Choroid plexus epithelial cell (primary cell): ENCODE data around the gene CHMP4B.

Experiments
- DNase-seq: peaks from one replicate; pipeline ENCODE4 v3.0.0-alpha.2; 2010; ENCODE audit warnings: low read depth
- H3K4me3 ChIP-seq: 2 replicates; pipeline ENCODE4 v1.5.1; 2011; ENCODE audit warnings: low read depth, mild to moderate bottlenecking, control low read depth, low read length, moderate library complexity
- TF ChIP-seq, protein P1 (sequence below): conservative IDR thresholded peaks from 2 replicates; pipeline ENCODE4 v1.5.1; 2011; ENCODE audit warnings: low read depth, mild to moderate bottlenecking, control low read depth, inconsistent platforms, low read length, moderate library complexity

CHMP4B gene

DNA sequence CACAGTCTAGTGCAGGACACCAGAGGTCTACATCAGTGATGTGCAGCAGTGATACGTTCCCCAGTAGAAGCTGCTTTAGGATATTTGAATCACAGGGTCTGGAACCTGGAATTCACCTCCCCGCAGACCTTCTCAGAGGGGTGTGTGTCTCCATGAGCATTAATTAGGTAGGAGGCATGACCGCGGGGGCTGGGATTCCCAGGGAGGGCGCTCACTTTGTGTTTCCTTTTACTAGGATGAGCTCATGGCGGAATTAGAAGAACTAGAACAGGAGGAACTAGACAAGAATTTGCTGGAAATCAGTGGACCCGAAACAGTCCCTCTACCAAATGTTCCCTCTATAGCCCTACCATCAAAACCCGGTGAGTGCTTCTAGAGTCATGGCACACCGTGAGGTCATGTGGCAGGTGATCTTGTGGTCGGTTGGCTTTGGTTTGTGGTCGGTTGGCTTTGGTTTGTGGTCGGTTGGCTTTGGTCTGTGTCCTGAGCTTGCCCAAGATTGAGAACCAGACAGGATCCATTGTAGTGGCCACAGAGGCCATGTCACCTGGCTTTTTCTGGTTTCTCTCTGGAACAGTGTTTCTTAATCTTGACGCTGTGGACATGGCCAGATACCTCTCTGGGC lies 40.8 kb downstream of the CHMP4B start:
- DNase-seq, result no peak
- TF ChIP-seq, protein P1, sequence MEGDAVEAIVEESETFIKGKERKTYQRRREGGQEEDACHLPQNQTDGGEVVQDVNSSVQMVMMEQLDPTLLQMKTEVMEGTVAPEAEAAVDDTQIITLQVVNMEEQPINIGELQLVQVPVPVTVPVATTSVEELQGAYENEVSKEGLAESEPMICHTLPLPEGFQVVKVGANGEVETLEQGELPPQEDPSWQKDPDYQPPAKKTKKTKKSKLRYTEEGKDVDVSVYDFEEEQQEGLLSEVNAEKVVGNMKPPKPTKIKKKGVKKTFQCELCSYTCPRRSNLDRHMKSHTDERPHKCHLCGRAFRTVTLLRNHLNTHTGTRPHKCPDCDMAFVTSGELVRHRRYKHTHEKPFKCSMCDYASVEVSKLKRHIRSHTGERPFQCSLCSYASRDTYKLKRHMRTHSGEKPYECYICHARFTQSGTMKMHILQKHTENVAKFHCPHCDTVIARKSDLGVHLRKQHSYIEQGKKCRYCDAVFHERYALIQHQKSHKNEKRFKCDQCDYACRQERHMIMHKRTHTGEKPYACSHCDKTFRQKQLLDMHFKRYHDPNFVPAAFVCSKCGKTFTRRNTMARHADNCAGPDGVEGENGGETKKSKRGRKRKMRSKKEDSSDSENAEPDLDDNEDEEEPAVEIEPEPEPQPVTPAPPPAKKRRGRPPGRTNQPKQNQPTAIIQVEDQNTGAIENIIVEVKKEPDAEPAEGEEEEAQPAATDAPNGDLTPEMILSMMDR, result no peak
- no peak overlapping the region for H3K4me3 ChIP-seq

DNA sequence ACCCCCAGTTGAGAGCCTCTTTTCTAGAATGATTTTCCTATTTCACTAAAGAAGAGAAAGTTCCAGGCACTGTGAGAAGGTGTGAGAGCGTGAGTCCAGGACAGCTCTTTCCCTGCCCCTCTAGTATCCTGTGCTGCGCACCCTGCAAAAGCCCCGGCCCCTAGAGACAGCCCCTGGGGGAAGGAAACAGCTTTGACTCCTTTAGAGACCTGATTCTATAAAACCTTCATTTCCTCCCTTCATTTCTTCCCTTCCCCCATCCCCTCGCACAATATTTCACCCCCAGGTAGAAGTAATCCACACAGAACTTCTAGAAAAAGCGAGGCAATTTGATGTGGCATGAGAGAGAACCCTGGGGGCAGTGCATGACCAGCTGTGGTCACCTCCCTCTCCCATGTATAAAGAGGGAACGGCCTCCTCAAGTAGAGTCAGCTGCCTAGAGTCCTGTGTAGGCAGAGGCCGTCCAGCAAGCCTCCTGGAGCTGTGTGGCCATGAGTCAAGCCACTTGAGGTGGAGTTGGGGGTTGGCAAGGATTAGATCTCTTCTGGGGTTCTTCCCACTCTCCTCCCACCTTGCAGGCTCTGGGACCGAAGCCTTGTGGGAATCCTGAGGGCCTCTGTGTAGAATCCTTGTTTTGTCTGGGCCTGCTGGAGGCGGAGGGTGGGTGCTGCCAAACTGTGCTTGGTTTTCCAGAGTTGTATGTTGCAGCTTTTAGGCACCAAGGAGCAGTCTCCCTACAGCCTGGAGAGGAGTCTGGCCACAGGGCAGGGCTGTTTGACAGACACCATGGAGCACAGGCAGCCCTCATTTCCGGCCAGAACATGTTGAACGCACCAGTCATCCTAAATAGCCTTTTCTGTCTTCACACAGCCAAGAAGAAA lies 41.7 kb downstream of the CHMP4B start:
- no peak overlapping the region for H3K4me3 ChIP-seq
- TF ChIP-seq, protein P1, result no peak
- no peak for DNase-seq

DNA sequence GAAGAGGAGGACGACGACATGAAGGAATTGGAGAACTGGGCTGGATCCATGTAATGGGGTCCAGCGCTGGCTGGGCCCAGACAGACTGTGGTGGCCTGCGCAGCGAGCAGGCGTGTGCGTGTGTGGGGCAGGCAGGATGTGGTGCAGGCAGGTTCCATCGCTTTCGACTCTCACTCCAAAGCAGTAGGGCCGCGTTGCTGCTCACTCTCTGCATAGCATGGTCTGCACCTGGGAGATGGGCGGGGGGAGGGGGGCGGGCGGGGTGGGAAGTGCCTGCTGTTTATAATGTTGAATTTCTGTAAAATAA lies 42.3 kb downstream of the CHMP4B start:
- DNase-seq, result no peak
- TF ChIP-seq, protein P1, result no peak
- no peak overlapping the region for H3K4me3 ChIP-seq

DNA sequence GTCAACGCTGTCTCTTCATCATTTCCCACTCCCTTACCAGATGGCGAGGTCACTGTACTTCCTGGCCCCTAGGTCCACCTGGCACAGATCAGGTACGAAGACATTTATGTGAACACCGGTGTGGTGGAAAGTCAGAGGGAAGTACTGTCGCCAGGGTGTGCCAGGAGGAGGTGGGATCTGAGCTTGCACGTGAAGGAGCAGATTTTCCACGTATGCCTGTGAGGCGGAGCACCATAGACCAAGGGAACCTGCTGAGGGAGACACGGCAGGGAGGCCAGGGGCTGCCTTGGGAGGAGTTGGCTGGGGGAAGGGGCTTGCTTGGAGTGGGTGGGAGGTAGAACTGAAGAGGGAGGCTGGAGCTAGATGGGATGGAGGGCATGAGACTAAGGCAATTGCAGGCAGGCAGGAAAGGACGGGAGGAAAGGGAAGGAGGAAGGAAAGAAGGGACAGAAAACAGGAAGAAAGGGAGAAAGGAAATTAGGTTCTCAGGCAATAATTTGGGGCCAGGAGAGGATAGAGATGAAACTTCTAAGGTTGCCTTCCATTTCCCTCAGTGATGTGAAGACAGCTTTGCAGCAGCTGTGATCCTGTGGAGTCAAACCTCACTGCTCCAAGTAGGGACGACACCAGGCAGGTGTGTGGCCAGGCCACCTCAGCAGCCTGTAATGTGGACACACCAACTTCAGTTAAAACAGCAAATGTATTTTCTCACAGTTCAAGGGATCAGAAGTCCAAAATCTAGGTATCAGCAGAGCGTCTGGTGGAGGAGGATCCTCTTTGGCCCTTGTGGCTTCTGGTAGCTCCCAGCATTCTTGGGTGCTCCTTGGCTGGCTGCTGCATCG lies 46.8 kb downstream of the CHMP4B start:
- TF ChIP-seq, protein P1, result no peak
- H3K4me3 ChIP-seq, result no peak overlapping the region
- DNase-seq, result no peak

DNA sequence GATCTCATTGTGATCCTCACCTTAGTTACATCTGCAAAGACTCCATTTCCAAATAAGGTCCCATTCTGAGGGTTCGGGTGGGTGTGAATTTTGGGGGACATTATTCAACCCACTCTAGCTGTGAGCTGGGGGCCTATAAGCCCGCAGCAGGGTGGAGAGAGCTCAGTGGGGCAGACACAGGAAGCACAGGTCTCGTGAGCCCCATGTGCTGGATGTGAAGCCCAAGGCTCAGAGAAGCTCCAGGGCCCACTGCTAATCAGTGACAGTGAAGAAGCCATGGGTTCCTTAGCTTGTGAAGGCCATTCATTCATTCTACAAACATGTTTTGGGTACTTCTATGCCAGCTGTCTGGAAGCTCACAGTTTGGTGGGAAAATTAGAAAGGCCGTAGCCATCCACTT lies 47.5 kb downstream of the CHMP4B start:
- no peak overlapping the region for H3K4me3 ChIP-seq
- no peak for DNase-seq
- TF ChIP-seq, protein P1, result no peak

DNA sequence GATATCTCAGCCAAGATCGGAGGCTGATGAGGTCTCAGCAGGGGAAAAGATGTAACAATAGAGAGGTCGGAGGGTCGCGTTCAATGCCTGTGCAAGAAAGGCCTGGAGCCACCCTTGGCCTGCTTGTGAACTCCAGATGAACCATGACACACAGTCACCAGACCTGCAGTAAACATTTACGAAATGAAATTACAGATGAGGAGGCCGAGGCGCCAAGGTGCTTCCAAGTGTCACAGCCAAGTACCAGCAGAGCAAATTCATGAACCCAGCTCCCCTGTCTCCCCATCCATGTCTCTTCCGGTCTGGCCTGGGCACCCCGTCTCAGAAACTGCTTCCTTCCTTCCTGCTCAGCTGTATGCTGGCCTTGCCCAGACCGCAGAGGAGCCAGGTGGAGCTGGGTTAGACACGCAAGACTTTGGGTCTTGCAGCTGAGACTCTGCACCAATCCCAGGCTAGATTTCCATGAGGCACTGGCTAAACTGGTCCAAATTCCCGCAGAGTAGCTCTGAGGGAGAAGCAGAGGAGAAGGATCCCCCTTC lies 48.1 kb downstream of the CHMP4B start:
- TF ChIP-seq, protein P1, result no peak
- H3K4me3 ChIP-seq, result no peak overlapping the region
- peak; percentile 63 for DNase-seq
